Umbilical cord (tissue), 2 donors: ENCODE data around the gene FGFBP3. TPM values are rescaled to one million over a fixed set of nuclear protein-coding genes. Genes with fewer than 3 reads are reported as not detected.
"Not testable (repeated sequence)": the region's sequence is repeated elsewhere in the genome, so short reads cannot be mapped to it uniquely, and the experiment has no call there.

ENCODE experiments used
- DNase-seq: peaks from one replicate; pipeline ENCODE4 v3.0.0-alpha.2; 2015; ENCODE audit warnings: low spot score
- total RNA-seq: library from RNA; depleted of rRNA; stranded (reverse); fragments of >200 nt; gene quantifications from one replicate; pipeline ENCODE4 v1.2.3, GENCODE V29; 2014; ENCODE audit warnings: low replicate concordance; ENCODE audit not compliant: insufficient read depth

The FGFBP3 gene
- total RNA-seq, 1 donor from 2014 or later, result 1.2 TPM

DNA sequence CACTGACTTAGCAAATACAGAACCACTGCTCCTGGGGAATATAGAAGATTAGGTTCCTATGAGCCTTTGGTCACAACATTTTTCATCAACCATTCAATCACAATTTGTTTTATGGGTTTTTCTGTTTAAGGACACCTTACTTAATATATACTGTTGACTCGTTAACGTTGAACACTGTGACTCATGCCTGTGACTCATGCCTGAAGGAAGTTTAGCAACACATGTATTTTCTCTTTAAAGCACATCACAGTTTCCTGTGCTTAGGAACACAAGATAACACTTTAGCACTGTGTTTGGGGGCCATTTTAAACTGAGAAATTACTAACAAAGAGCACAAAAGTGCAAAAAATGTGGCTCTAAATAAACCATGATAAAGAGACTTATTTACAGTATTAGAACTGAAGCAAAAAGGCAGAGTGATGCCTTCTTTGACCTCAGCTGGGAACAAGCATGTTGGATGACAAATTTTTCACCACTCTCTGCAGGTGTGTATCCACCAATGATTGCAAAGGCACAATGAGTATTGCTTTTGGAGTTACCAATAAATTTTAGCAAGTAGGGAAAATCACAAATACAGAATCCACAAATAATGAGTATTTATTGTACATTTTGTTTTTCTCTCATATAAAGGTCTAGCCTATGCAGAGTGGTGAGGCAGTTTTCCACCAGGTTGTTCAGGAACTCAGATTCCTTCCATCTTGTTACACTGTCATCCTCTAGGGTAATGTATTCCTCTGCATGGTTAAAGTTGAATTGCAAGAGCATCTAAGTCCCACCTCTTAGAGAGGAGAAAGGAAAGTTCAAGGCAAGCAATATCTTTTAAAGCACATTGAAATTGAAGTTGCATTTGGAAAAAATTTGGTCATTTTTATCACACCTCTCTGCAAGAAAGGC lies 7.3 kb downstream of the FGFBP3 start:
- DNase-seq, result peak; percentile 83

DNA sequence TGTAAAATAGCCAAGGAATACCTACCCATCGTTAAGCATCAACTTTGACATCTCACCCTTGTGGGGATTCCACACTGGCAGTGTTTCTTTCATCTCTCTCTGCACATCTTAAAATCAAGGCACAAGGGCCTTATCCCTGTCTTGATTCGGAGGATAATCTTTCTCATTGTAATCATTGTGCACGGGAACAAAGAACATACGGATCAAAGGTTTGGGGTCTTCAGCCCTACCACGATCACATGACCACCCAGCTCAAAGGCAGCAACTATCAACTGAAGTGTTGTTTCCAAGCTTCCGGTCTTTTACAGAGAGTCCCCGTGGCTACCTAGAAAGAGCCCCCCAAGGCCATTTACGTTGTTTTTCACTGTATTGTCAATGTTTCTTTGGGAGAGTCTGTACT lies 11.9 kb downstream of the FGFBP3 start:
- DNase-seq, result no peak

DNA sequence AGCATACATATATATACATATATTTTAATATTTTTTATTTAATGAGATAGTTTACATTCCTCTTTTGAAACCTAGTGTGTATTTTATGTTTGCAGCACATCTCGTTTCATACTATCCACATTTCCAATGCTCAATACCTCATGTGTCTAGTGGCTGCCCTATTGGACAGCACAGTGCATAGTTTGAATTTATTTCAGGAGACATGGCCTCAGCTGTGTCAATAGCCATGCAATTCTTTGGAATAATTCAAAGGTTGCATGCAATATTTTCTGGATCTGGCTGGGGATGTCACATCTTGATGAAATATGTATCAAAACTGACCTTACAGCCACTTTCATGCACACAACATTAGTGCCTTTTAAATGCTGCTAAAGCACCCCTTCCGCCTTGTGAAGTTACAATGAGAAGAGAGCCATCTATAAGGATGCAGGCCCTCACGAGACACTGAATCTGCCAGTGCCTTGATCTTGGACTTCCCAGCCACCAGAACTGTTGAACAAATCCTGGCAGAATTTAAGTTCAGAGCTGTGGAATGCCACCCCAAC lies 13.0 kb downstream of the FGFBP3 start:
- no peak for DNase-seq

DNA sequence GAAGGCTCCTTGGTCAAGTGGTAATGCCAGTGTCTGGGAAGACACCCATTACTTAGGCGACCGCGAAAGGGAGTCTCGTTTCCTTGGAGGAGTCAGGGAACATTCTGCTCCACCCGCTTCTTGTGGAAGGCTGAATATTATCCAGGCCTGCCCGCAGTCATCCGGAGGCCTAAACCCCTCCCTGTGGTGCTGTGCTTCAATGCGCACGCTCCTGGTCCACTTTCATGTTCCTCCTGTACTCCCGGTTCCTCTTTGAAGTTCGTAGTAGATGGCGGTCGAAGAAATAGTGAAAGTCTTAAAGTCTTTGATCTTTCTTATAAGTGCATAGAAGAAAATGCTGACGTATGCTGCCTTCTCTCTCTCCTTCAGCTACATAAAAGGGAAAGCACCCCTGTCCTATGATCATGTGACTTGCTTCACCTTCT lies 15.0 kb downstream of the FGFBP3 start:
- not testable (repeated sequence) for DNase-seq

DNA sequence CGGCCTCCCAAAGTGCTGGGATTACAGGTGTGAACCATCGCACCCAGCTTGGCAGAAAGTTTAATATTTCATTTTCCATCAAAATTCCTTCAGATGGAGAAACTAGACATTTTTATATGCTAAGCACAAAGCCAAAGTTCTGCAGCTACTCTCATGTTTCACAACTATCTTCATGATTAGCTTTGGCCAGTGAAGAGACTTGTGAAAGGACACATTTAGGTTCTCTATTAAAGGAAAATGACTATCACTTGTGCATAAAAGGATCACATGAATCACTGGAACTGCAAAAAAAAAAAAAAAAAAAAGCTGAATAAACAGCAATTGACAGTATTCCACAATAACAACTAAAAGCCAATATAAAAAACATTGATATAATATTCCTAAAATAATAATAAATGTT lies 16.2 kb downstream of the FGFBP3 start:
- DNase-seq, result no peak

DNA sequence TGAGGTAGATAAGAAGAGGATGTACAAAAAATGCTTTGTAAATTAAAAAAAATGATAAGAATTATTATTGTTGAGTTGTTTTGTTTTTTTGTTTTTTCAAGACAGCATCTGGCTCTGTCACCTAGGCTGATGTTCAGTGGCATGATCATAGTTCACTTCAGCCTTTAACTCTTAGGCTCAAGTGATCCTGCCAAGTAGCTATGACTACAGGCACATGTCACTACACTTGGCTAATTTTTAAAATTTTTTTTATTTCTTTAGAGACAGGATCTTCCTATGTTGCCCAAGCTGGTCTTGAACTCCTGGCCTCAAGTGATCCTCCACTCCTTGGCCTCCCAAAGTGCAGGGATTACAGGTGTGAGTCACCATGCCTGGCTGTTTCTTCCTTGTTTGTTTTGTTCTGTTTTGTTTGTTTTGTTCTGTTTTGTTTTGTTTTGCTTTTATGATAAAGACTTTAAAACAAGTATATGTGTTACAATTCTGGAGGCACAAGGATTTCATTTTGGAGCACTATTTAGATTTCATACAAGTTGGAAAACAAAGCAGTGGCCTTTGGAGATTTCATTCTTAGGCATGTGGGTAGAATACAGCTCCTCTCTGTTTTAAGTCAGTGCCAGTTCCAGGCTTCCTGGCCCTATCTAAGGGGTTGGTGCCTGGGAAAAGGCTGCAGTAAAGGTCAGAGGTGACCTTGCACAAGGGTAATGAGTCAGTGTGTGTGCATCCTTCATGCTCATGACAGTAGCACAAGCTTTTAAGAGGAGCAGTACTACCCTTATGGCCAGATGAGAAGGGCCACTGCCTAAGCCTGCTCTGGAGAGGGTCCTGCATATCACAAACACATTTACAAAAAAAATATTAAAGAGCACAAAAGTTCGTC lies 17.9 kb downstream of the FGFBP3 start:
- DNase-seq, result no peak

DNA sequence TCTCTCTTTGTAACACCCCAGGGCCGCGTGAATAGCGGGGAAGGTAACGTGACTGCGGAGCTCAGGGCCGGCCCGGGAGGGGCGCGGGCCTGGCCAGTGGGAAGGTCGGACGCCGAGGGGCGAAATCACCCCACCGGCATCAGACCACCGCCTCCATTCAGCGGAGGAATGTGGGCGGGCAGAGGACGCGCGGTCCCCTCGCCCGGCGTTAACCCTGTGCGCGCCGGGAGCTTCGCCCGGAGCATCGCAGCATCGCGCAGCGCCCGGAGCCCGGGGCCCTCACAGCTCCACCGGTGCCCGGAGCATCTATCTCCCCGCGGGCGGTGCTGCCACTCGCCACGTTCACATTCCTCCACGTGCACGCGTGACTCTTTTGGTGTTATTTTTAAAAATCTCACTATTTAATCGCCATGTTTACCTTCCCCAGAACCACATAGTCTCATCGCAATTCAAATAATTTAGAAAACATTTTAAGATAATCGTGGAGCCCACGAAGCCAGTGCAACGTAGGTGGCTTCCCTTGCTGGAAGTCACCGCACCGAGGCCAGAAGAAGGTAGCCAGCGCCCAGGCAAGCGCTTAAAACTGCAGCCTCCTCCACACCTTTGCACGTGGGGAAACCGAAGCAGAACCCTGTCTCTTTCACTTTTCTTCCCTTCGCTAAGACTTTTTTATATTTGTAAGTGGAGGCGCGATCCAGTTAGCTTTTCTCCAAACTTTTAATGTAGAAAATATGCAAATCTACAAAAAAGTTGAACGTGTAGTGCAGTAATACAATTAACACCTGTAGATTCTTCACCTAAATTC lies 21.8 kb downstream of the FGFBP3 start:
- peak; percentile 50 for DNase-seq

DNA sequence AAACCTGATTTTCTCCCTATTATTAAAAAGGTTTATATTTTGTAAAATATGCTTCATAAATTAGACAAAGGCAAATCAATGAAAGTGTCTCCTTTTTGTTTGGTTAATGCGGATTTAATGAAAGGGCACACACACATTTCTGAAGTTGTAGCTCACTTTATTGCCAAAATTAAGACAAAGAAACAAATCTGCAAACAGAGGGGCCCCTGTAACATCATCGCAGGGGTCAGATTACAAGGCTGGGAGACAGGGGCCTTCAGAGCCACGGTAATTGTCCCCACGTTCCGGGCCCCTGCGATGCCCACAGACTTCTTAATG lies 22.4 kb downstream of the FGFBP3 start:
- no peak for DNase-seq

DNA sequence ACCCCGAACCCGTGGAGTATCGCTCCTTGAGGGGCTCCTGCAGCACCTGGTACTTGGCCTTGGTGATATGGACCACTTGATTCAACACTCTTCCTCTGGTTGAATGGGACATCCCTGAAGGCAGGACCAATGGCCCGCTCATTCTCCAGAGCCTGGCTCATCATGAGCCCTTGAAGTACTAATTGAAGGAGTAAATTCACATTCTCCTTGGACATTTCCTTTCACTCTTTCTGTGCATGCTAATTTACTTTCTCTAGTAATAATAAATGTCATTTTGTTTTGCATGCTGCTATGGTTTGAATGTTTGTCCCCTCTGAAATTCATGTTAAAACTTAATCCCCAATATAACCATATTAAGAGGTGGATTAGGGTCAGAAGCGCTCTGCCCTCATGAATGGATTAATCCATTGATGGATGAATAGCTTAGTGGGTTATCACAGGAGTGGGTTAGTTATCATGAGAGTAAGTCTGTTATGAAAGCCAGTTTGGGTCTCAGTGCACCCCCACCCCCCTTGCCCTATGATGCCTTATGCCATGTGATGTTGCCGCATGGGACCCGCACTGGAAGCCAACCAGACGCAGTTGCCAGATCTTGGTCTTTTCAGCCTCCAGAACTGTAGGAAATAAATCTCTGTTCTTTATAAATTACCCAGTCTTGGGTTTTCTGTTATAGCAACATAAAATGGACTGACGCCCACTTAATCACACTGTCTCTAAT lies 23.8 kb downstream of the FGFBP3 start:
- no peak for DNase-seq

DNA sequence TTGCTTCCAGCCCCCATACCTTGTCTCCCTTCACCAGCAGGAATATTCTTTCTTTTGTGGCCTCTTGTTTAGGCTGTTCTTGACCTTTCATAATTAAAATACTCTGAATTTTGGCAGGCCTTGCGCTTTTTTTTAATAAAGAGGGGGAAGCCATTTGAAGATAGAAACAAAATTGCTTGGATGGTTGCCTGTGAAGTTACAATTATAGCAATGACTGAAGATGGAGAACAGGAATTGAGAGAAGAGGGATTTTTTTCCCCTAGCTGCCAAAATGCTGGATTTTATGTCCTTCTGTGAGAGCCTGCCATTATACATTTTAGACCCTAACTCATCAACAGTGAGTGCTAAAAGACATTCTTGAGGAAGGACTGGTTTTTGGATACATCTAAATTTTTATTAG lies 24.8 kb downstream of the FGFBP3 start:
- no peak for DNase-seq

DNA sequence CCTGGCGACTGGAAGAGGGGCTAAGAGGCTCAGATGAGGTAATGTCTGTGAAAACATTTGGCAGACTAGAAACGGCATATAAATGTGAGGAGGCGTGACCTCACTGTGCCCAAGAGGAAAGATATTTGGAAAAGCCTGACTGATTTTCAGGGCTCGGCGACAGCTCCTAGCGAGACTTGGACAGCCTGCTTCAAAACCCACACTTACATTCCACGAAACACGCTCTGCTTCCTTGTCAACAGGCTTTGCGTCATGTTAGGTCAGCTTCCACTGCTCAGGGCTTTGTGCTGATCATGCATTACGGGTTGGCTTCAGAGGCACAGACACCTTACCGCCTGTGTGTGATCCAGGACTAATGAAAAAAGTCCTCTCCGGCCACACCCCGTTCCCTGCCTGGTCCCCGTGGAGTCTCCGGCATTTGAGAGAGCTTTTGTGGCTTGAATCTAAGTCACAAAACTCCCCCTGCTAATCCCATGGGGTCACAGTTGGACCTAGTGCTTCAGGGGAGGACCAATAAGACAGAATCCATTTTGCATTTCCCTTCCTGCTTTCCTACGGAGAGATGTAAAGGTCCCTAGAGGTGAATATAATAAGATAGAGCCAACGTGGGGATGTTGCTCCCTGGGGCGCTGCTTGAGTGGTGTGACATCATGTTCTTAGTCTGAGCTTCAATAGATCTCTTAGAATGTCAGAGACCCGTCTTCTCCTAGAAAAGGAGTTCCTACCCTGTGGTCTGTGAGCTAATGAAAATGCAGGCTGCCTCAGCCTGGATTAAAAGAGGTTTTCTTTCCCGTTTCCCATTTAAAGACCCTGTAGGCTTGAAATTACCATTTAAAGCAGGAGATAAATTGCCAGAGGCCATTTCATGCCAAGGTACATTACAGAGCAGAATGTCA lies 25.5 kb downstream of the FGFBP3 start:
- peak; percentile 81 for DNase-seq

DNA sequence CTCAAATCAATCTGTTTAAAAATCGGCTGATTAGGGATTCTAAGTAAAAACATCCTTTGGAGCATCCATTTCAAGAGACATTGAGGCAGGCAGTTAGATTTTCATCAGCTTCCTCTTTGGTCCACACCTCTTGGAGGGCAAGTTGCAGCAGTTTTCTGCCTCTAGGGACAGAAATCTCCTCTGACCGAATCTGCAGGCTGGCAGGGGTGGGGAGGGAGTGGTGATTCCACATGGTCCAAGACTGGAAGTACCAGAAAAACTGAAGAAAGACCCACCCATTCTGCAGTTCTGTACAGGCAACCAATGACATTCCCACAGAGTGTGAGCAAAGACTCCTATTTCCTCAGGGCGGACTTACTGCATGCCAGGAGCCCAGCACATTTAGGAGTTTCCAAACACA lies 29.0 kb downstream of the FGFBP3 start:
- peak; percentile 67 for DNase-seq

DNA sequence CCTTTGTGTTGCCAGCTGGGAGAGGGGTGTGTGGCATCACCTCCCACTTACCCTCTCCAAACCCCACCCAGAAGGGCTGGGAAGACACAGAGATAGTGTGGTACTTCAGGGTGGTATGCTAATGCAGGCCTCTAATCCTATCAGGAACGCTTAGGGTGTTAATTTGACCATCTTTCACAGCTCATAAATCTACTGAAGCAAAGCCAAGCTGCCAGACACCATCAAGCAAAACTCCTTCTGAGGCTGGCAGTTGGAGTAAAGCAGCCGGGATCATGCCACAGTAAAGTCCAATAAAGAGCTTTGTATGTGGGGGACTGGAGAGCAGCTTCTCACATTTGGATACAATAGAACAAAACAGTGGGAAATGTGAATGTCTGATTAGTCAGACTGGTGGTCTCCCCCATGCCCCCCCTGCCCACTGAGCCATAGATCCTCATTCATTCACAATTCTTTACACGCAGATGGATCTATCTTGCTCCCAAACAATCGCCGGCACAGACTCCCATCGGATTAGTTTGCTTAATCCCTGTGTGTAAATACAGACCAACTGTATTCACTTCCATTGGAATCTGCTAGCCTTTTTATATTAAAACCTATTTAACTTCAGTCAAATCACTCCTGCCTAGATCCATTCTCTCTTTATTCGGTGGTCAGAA lies 29.6 kb downstream of the FGFBP3 start:
- DNase-seq, result no peak

DNA sequence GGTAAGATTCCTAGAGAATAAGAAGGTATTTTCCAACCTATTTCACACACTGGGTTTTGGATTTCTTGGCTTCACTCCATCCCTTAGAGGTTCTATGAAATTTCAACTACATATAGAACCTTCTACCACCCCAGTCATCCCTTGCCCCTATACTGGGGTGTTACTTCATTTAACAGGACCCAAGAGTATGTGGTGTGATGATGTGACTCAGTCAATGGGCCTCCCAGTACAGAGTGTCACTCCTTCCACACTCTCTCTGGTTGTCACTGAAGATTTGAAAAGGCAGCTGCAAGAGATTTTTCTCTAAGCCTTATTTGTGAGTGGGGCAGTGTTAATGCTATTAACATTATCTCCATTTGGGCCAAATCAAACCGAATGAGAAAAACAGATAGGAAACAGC lies 33.5 kb downstream of the FGFBP3 start:
- DNase-seq, result no peak

DNA sequence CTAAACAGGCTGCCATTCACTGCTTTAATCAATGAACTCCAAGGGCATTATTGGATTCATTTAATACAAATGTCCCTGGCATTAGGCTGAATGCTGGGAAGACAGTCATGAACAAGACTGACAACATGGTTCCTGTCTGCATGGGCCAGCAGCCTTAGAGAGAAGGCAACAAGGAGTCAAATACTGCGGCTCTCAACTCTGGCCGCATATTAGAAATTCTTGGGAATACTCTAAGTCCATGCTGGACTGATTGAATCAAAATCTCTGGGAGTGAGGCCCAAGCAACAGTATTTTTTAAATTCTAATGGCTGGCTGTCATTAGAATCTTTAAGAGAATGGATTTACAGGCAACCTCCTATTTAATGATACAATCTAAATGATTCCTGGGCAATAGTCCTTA lies 34.1 kb downstream of the FGFBP3 start:
- no peak for DNase-seq

DNA sequence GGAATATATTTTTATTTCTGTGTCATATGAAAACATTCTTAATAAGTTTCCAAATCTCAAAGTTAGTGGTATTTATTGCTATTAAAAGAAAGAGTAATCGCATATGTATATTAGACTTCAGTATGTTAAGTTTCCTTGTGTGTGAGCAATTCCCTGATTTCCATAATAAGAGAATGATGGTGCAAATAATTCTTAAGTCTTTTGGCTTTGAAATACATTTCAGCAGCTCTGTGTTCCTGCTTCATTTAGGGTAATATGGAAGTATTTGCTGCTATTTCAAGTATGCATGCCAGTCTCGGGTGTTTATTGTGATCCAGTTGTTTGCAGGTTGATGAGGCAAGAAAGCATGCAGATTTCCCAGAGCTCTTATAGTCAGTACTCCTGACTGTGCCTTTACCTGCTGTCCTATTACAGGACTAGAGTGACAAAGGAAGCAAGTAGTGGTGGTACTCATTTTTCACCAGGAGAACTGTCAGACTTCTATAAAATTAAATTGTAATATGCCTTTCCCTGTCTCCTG lies 43.7 kb downstream of the FGFBP3 start:
- DNase-seq, result no peak

DNA sequence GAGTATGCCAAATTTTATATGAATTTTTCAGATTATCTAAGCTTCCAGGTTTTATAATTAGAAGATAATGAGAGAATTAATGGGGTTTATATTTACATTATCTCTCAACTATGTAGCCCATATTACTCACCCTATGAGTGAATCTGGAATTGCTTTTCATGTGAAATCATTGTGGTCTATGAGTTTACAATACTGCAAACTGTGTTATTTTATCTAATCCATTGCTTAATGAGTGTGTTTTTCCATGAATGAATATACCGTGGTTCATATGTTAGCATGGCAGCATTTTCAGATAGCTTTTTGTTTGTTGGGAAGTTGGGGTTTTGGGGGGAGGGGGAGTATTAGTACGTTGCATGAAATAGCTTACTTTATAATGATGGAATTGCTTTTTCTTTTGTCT lies 44.5 kb downstream of the FGFBP3 start:
- DNase-seq, result no peak

DNA sequence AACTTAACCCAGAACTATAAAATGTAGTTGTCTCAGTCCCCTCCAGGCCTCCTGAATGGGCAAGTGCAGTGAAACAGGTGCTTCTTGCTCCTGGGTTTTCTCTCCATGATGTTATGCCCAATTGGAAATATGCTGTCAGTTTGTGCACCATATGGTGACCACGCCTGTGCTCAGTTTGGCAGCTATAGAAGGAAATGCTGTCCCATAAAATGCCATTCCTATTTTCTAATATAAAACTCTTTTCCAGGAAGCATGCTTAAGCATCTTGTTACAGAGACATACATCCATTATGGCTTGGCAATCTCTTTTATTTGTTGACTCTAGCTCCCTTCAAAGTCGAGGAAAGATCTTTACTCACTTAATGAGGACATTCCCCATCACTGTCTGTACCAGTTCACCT lies 45.2 kb downstream of the FGFBP3 start:
- no peak for DNase-seq

DNA sequence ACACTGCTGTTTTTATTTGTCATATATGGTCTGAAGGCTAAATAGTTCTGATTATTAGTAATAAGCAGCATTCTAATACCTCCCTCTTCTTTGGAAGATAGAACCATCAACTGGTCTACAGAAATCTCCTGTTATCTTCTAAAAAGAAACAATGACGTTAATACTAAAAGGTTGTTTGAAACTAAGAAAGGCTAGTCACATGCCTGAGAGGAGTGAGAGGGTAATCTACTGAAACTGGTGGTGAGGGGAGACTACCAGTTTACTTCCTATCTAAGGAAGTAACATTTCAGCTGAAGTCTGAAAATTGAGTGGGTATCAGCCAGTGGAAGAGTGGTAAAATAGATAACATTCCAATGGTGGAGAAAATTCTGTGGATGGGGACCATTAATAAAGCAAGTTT lies 48.4 kb downstream of the FGFBP3 start:
- no peak for DNase-seq
